K562 (cell line): ENCODE data around the gene HMSD.

ENCODE experiments used
- EHMT2 ChIP-seq: fragments of 450-650 bp; IDR thresholded peaks from 2 replicates; pipeline ENCODE4 v1.6.1; 2018; ENCODE audit warnings: antibody characterized with exemption
- GTF2F1 ChIP-seq: IDR thresholded peaks from 2 replicates; pipeline ENCODE4 v1.6.1; 2011; ENCODE audit warnings: low read depth, low read length, improper control_type of control experiment
- HMG20B ChIP-seq: fragments of 250-450 bp; sonication (Bioruptor Pico); IDR thresholded peaks from 2 replicates; pipeline ENCODE4 v1.5.0; 2021; ENCODE audit warnings: mild to moderate bottlenecking
- KDM5B ChIP-seq: fragments of 200-600 bp; sonication (generic); IDR thresholded peaks from 2 replicates; pipeline ENCODE4 v1.6.1; 2012; ENCODE audit warnings: low read depth, mild to moderate bottlenecking, moderate library complexity, low read length, control low read depth, inconsistent platforms; ENCODE audit not compliant: insufficient replicate concordance
- PHF8 ChIP-seq: fragments of 200-600 bp; sonication (generic); IDR thresholded peaks from 2 replicates; pipeline ENCODE4 v1.6.1; 2012; ENCODE audit warnings: mixed run types, mild to moderate bottlenecking, inconsistent platforms, low read length, moderate library complexity, borderline replicate concordance
- POLR2A ChIP-seq: fragments of 450-650 bp; conservative IDR thresholded peaks from 2 replicates; pipeline ENCODE4 v1.6.1; 2016
- RBBP5 ChIP-seq: fragments of 200-600 bp; sonication (generic); IDR thresholded peaks from 2 replicates; pipeline ENCODE4 v1.6.1; 2012; ENCODE audit warnings: borderline replicate concordance, mild to moderate bottlenecking, low read length, control low read depth, inconsistent platforms; ENCODE audit not compliant: insufficient read depth, poor library complexity, severe bottlenecking
- SNRNP70 ChIP-seq: fragments of 200-400 bp; formaldehyde crosslinking; optimal IDR thresholded peaks from 2 replicates; pipeline ENCODE3; 2017; ENCODE audit warnings: low read depth, low read length
- SP1 ChIP-seq: sonication (generic); formaldehyde crosslinking; IDR thresholded peaks from 2 replicates; pipeline ENCODE4 v1.8.1; 2022; ENCODE audit warnings: mild to moderate bottlenecking, missing genetic modification reagents
- TCF7L2 ChIP-seq: fragments of 150-350 bp; IDR thresholded peaks from 2 replicates; pipeline ENCODE4 v1.6.1; 2016; ENCODE audit warnings: low read depth, mild to moderate bottlenecking, low read length, moderate library complexity
- ZBTB17 ChIP-seq: fragments of 450-650 bp; formaldehyde crosslinking; IDR thresholded peaks from 2 replicates; pipeline ENCODE4 v1.4.0; 2020; ENCODE audit warnings: mild to moderate bottlenecking
- TF ChIP-seq, protein P1 (sequence below), 3 experiments: IDR thresholded peaks in 2 of 3; conservative IDR thresholded peaks in 1 of 3; 2 replicates each; pipeline ENCODE4 v1.5.1; 2011 to 2012; ENCODE audit warnings: low read length in 3 of 3, mild to moderate bottlenecking in 3 of 3, control low read depth in 2 of 3, improper control_type of control experiment in 1 of 3, inconsistent platforms in 1 of 3, low read depth in 1 of 3, mixed read lengths in 1 of 3, moderate library complexity in 1 of 3; ENCODE audit not compliant: insufficient read depth in 2 of 3

DNA sequence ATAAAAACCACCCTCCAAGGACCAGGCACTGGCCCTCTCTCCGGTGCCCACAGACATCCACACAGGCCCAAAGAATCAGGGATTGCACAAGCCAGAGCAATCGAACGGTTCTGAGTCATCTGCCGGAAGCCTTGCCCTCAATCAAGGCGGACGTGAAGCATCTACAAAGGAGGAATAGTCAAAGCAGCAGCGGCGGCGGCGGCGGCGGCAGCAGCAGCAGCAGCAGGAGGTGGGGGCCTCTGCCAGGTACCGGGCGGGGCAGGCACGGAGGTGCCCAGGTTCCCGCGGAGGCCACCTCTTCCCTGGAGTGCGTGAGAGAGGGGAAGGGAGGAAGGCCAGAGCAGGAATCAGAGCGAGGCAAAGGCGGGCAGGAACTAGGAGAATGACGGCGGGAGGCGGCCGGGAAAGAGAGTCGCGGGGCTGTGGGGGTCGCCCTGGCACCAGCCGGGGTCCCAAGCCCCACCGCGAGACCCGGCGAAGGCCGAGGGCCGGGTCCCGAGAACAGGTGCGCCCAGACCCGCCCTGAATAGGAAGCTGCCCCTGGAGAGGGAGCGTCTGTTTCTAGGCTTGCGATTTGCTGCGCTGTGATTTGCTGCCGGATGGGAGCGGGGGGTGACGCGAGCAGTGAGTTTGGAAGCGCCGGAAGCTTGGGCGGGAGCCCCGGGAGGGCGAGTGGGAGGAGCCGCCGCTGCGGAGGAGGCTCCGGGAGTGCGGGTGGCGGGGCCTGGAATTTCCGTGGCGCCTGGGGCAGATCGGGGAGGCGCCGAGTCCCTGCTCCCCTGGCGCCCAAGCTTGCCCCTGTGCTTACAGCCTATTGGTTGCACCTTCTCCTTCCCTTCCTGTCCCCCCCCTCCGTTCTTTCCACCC is 21.1 kb downstream of the HMSD start, which contains the start of gene SERPINB8:
- TF ChIP-seq SNRNP70 (no peak), PHF8 (no peak), GTF2F1 (no peak), ZBTB17 (peak; percentile 97), HMG20B (CRISPR knock-in tag) (no peak), POLR2A (no peak), RBBP5 (no peak), EHMT2 (no peak), KDM5B (no peak), TCF7L2 (no peak), SP1 (no peak)
- TF ChIP-seq, protein P1, sequence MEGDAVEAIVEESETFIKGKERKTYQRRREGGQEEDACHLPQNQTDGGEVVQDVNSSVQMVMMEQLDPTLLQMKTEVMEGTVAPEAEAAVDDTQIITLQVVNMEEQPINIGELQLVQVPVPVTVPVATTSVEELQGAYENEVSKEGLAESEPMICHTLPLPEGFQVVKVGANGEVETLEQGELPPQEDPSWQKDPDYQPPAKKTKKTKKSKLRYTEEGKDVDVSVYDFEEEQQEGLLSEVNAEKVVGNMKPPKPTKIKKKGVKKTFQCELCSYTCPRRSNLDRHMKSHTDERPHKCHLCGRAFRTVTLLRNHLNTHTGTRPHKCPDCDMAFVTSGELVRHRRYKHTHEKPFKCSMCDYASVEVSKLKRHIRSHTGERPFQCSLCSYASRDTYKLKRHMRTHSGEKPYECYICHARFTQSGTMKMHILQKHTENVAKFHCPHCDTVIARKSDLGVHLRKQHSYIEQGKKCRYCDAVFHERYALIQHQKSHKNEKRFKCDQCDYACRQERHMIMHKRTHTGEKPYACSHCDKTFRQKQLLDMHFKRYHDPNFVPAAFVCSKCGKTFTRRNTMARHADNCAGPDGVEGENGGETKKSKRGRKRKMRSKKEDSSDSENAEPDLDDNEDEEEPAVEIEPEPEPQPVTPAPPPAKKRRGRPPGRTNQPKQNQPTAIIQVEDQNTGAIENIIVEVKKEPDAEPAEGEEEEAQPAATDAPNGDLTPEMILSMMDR (IDR thresholded peaks at IDR 0.05 in 2 of 3, conservative IDR thresholded peaks at IDR 0.05 in 1 of 3; ENCODE audit: insufficient read depth in 2 of 3, low read depth in 1 of 3, low read length in 3 of 3): no peak
